Measurements from ENCODE around the gene PPP3CB.
A peak's percentile ranks its signal among the peaks of the same experiment; 100 is the strongest.

PPP3CB gene

GRCh38 chr10:73413528-73414229 lies 82.1 kb downstream of the PPP3CB start, which contains the start of gene ANXA7:
Gene ANXA7, minus strand, starts transcription at chr10:73414058. Its CDS starts 13,202 bp downstream, at chr10:73400856.
- H3K79me1 ChIP-seq (replicated peaks; ENCODE audit: low read length, poor library complexity, severe bottlenecking), result no peaks in the 10 kb centered on the region
- peak within 1 kb of the TSS; percentile 73 for H2AK5ac ChIP-seq (ENCODE audit: low read length, severe bottlenecking)
- H3K9ac ChIP-seq (ENCODE audit: low read length), result peak within 1 kb of the TSS; percentile 94
- peak within 1 kb of the TSS; percentile 91 to 100 for H3K4me3 ChIP-seq (ENCODE audit: insufficient read depth in 1 of 2, low read depth in 1 of 2, low read length in 2 of 2)
- peak within 1 kb of the TSS; percentile 33 to 72 for H2BK12ac ChIP-seq (ENCODE audit: low read length in 2 of 2)
- H2AFZ ChIP-seq (ENCODE audit: low read depth, low read length), result peak within 1 kb of the TSS; percentile 98
- H3K18ac ChIP-seq (ENCODE audit: low read depth in 1 of 2, low read length in 2 of 2), result peak within 1 kb of the TSS; percentile 98 to 99
- H3K4me2 ChIP-seq (ENCODE audit: low read length, poor library complexity, severe bottlenecking), result peak within 1 kb of the TSS; percentile 99
- peak within 1 kb of the TSS; percentile 99 for H4K91ac ChIP-seq (ENCODE audit: low read length)
- WGBS, result 1% methylated on average over 42 of the region's 62 CpGs
- DNase-seq, result peak; percentile 89
- no peaks in the 10 kb centered on the region for H3K9me3 ChIP-seq (ENCODE audit: control insufficient read depth, low read length)
- peak within 1 kb of the TSS in 1 of 2 experiments; percentile 93 for H3K23ac ChIP-seq (ENCODE audit: low read length in 2 of 2)
- H2BK120ac ChIP-seq (ENCODE audit: low read depth, low read length), result peak within 1 kb of the TSS; percentile 94
- H4K8ac ChIP-seq (ENCODE audit: low read length), result peak within 1 kb of the TSS; percentile 99
- peaks cover 3% of the 10 kb centered on the region for H3K4me1 ChIP-seq (ENCODE audit: control insufficient read depth, insufficient read depth, low read depth, low read length)
- peak within 1 kb of the TSS; percentile 93 for H2BK15ac ChIP-seq (ENCODE audit: low read depth, poor library complexity, severe bottlenecking)
- H3K14ac ChIP-seq (ENCODE audit: low read length in 2 of 2), result peak within 1 kb of the TSS; percentile 80 to 100
- H3K27ac ChIP-seq (ENCODE audit: low read length, poor library complexity, severe bottlenecking), result peak within 1 kb of the TSS; percentile 82
- peak within 1 kb of the TSS; percentile 91 to 98 for H3K4ac ChIP-seq (ENCODE audit: low read depth in 1 of 2, low read length in 2 of 2)
- no peaks in the 10 kb centered on the region for H3K27me3 ChIP-seq (ENCODE audit: control insufficient read depth in 1 of 2, insufficient read depth in 1 of 2, low read length in 2 of 2)
- H3K36me3 ChIP-seq (ENCODE audit: control insufficient read depth in 1 of 2, insufficient read depth in 2 of 2, low read depth in 1 of 2, low read length in 2 of 2), result peaks cover 0 to 5% of the 10 kb centered on the region in 2 experiments
- H2BK5ac ChIP-seq (ENCODE audit: low read depth, low read length, poor library complexity, severe bottlenecking), result peak within 1 kb of the TSS; percentile 84

- Histone ChIP-seq H3K4me1 (ENCODE audit: control insufficient read depth, insufficient read depth, low read depth, low read length) (peaks cover 3% of the 10 kb centered on the region), H2BK12ac (ENCODE audit: low read length in 2 of 2) (peak overlapping the region in 1 of 2 experiments; percentile 42), H3K4ac (ENCODE audit: low read depth in 1 of 2, low read length in 2 of 2) (peak overlapping the region; percentile 91 to 98), H3K9ac (ENCODE audit: low read length) (peak overlapping the region; percentile 94), H3K23ac (ENCODE audit: low read length in 2 of 2) (peak overlapping the region in 1 of 2 experiments; percentile 93), H3K9me3 (ENCODE audit: control insufficient read depth, low read length) (no peaks in the 10 kb centered on the region), H3K4me3 (ENCODE audit: insufficient read depth in 1 of 2, low read depth in 1 of 2, low read length in 2 of 2) (peak overlapping the region; percentile 91 to 100), H2AK5ac (ENCODE audit: low read length, severe bottlenecking) (peak overlapping the region; percentile 73), H3K14ac (ENCODE audit: low read length in 2 of 2) (peak overlapping the region in 1 of 2 experiments; percentile 59), H3K4me2 (ENCODE audit: low read length, poor library complexity, severe bottlenecking) (peak overlapping the region; percentile 90), H4K91ac (ENCODE audit: low read length) (no peak overlapping the region), H3K18ac (ENCODE audit: low read depth in 1 of 2, low read length in 2 of 2) (peak overlapping the region; percentile 81 to 98), H4K8ac (ENCODE audit: low read length) (no peak overlapping the region), H3K79me1 (replicated peaks; ENCODE audit: low read length, poor library complexity, severe bottlenecking) (no peaks in the 10 kb centered on the region), H3K27ac (ENCODE audit: low read length, poor library complexity, severe bottlenecking) (peak overlapping the region; percentile 82), H3K27me3 (ENCODE audit: control insufficient read depth in 1 of 2, insufficient read depth in 1 of 2, low read length in 2 of 2) (no peaks in the 10 kb centered on the region), H2BK5ac (ENCODE audit: low read depth, low read length, poor library complexity, severe bottlenecking) (no peak overlapping the region), H3K36me3 (ENCODE audit: control insufficient read depth in 1 of 2, insufficient read depth in 2 of 2, low read depth in 1 of 2, low read length in 2 of 2) (peaks cover 0 to 5% of the 10 kb centered on the region in 2 experiments), H2BK120ac (ENCODE audit: low read depth, low read length) (no peak overlapping the region), H2BK15ac (ENCODE audit: low read depth, poor library complexity, severe bottlenecking) (no peak overlapping the region), H2AFZ (ENCODE audit: low read depth, low read length) (no peak overlapping the region)
- no peak for DNase-seq
- WGBS, result 16% methylated on average over 9 of the region's 9 CpGs
Measured at GRCh38 chr10:73413108-73413527, 82.7 kb downstream of the PPP3CB start.

GRCh38 chr10:73410897-73411296 lies 84.9 kb downstream of the PPP3CB start:
- Histone ChIP-seq H3K4ac (ENCODE audit: low read depth in 1 of 2, low read length in 2 of 2) (no peak overlapping the region), H2BK12ac (ENCODE audit: low read length in 2 of 2) (no peak overlapping the region), H2AK5ac (ENCODE audit: low read length, severe bottlenecking) (no peak overlapping the region), H3K4me3 (ENCODE audit: insufficient read depth in 1 of 2, low read depth in 1 of 2, low read length in 2 of 2) (peak overlapping the region in 1 of 2 experiments; percentile 91), H3K36me3 (ENCODE audit: control insufficient read depth in 1 of 2, insufficient read depth in 2 of 2, low read depth in 1 of 2, low read length in 2 of 2) (peaks cover 0 to 25% of the 10 kb centered on the region in 2 experiments), H2BK5ac (ENCODE audit: low read depth, low read length, poor library complexity, severe bottlenecking) (no peak overlapping the region), H3K4me1 (ENCODE audit: control insufficient read depth, insufficient read depth, low read depth, low read length) (peaks cover 10% of the 10 kb centered on the region), H3K9me3 (ENCODE audit: control insufficient read depth, low read length) (no peaks in the 10 kb centered on the region), H3K18ac (ENCODE audit: low read depth in 1 of 2, low read length in 2 of 2) (no peak overlapping the region), H3K27me3 (ENCODE audit: control insufficient read depth in 1 of 2, insufficient read depth in 1 of 2, low read length in 2 of 2) (no peaks in the 10 kb centered on the region), H2BK120ac (ENCODE audit: low read depth, low read length) (no peak overlapping the region), H3K79me1 (replicated peaks; ENCODE audit: low read length, poor library complexity, severe bottlenecking) (no peaks in the 10 kb centered on the region), H2BK15ac (ENCODE audit: low read depth, poor library complexity, severe bottlenecking) (no peak overlapping the region), H4K91ac (ENCODE audit: low read length) (no peak overlapping the region), H4K8ac (ENCODE audit: low read length) (no peak overlapping the region), H3K27ac (ENCODE audit: low read length, poor library complexity, severe bottlenecking) (no peak overlapping the region), H3K4me2 (ENCODE audit: low read length, poor library complexity, severe bottlenecking) (no peak overlapping the region), H3K9ac (ENCODE audit: low read length) (no peak overlapping the region), H2AFZ (ENCODE audit: low read depth, low read length) (no peak overlapping the region), H3K23ac (ENCODE audit: low read length in 2 of 2) (no peak overlapping the region), H3K14ac (ENCODE audit: low read length in 2 of 2) (no peak overlapping the region)
- DNase-seq, result no peak
- 100% methylated on average over 1 of the region's 1 CpG for WGBS

- Histone ChIP-seq H4K91ac (ENCODE audit: low read length) (no peak overlapping the region), H2BK5ac (ENCODE audit: low read depth, low read length, poor library complexity, severe bottlenecking) (no peak overlapping the region), H2AFZ (ENCODE audit: low read depth, low read length) (no peak overlapping the region), H3K4me2 (ENCODE audit: low read length, poor library complexity, severe bottlenecking) (no peak overlapping the region), H3K18ac (ENCODE audit: low read depth in 1 of 2, low read length in 2 of 2) (no peak overlapping the region), H3K9me3 (ENCODE audit: control insufficient read depth, low read length) (no peaks in the 10 kb centered on the region), H3K4me3 (ENCODE audit: insufficient read depth in 1 of 2, low read depth in 1 of 2, low read length in 2 of 2) (no peak overlapping the region), H3K9ac (ENCODE audit: low read length) (no peak overlapping the region), H3K4ac (ENCODE audit: low read depth in 1 of 2, low read length in 2 of 2) (no peak overlapping the region), H3K79me1 (replicated peaks; ENCODE audit: low read length, poor library complexity, severe bottlenecking) (no peaks in the 10 kb centered on the region), H2BK15ac (ENCODE audit: low read depth, poor library complexity, severe bottlenecking) (no peak overlapping the region), H3K4me1 (ENCODE audit: control insufficient read depth, insufficient read depth, low read depth, low read length) (peaks cover 10% of the 10 kb centered on the region), H3K27me3 (ENCODE audit: control insufficient read depth in 1 of 2, insufficient read depth in 1 of 2, low read length in 2 of 2) (no peaks in the 10 kb centered on the region), H2BK12ac (ENCODE audit: low read length in 2 of 2) (no peak overlapping the region), H3K23ac (ENCODE audit: low read length in 2 of 2) (no peak overlapping the region), H3K14ac (ENCODE audit: low read length in 2 of 2) (no peak overlapping the region), H3K36me3 (ENCODE audit: control insufficient read depth in 1 of 2, insufficient read depth in 2 of 2, low read depth in 1 of 2, low read length in 2 of 2) (peaks cover 0 to 30% of the 10 kb centered on the region in 2 experiments), H3K27ac (ENCODE audit: low read length, poor library complexity, severe bottlenecking) (no peak overlapping the region), H4K8ac (ENCODE audit: low read length) (no peak overlapping the region), H2BK120ac (ENCODE audit: low read depth, low read length) (no peak overlapping the region), H2AK5ac (ENCODE audit: low read length, severe bottlenecking) (no peak overlapping the region)
- 100% methylated on average over 2 of the region's 4 CpGs for WGBS
- DNase-seq, result no peak
Measured at GRCh38 chr10:73408978-73409521, 86.8 kb downstream of the PPP3CB start.
